CD4-positive, alpha-beta T cell treated with Interleukin-2 at 100 ng/mL for 4 hours (primary cell): Measurements from ENCODE around the gene MSI2.
"Not testable (repeated sequence)": the region's sequence is repeated elsewhere in the genome, so short reads cannot be mapped to it uniquely, and the experiment has no call there.

ENCODE experiments used
- DNase-seq: peaks from one replicate; pipeline ENCODE4 v3.0.0-alpha.2; 2020; ENCODE audit warnings: low spot score

Gene MSI2

GRCh38 chr17:57621791-57622190 lies 365.5 kb downstream of the MSI2 start:
- not testable (repeated sequence) for DNase-seq

DNA sequence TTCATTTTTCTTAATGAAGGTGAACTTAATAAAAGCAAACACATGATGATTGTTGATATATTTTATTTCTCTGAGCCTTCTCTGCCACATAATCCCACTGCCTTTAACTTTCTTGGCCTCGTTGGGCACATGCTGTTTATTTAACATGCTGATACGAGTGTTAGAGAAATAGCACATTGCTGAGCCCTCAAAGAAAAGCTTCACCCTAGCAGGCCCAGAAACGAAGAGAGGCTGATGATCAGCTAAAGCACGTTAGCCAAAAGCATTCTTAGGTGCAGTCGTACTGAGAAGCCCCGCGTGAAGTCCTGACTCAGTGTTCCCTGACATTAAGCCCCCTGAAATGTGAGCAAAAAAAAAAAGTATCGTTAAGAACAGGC lies 366.0 kb downstream of the MSI2 start:
- no peak for DNase-seq

DNA sequence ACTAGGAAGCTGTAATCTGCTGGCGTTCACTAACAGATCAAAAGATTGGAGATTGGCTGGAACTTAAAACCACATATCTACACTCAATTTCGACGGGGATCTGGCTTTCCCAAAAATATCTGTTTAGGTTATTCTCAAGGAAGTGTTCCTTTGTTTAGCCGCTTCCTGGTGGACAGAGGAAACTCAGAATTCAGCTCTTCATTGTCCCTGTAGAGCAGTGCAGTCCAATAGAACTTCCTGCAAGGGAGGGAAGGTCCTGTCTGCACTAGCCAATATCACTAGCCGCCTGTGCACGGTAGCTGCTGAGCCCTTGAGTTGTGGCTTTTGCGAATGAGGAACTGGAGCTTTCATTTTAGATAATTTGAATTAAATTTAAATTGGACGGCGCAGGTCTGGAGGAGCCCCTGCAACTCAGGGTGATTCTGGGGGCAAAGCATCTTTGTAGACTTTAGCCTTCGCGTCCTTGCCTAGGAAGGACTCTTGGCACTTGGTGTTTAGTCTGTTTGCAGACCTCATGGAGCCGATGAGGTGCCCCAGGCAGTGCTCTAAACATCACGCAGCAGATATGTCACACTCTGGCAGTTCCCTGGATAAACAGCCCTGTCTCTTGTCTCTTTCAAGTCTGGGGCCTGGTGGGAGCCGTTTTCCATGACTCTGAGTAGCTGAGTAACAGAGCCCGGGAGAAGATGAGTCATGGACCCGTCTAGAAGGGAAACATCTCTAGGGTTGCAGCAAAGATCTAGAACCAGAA lies 366.5 kb downstream of the MSI2 start:
- DNase-seq = no peak

- DNase-seq = no peak
Observed at GRCh38 chr17:57623620-57624019, 367.3 kb downstream of the MSI2 start.

DNA sequence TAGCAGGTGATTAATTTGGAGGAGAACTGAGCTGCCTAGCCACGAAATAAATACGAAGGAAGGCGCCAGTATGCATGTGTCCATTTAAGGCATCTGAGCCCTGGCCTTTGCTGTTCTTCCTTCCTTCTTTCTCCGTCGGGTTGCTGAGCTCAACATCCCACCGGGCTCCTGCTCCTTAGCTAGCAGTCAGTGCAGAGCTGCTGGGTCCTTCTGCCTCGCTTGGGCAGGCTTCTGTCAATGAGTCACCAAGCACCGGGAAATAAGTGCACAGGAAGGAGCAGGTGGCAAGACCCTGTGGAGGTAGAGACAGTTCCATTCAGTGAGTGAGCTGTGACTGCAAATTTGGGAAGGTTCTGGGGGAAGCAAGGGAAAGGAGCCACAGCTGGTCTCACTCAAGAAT lies 368.1 kb downstream of the MSI2 start:
- no peak for DNase-seq

- no peak for DNase-seq
Observed at GRCh38 chr17:57625511-57625910, 369.2 kb downstream of the MSI2 start.

- no peak for DNase-seq
Observed at GRCh38 chr17:57625957-57626356, 369.6 kb downstream of the MSI2 start.

GRCh38 chr17:57626520-57627210 lies 370.3 kb downstream of the MSI2 start:
- DNase-seq = no peak

DNA sequence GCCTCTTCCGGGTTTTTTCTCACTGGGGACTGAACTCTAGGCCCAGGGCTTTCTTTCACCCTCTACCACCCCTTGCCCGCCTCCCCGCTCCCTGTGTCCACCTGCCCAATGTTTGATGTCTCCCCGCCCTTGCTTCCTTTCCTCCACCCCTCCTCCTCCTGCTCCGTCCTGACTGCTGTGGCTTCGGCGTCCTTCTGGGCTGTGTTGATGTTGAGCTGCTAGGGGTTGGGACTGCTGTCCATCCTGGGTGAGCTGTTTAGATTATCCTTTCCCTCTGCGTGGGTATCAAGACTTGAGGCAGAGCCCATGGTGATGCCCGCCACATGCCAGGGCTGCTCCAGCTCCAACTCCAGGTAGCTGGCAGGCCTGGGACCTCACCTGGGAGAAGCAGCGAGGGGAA lies 371.3 kb downstream of the MSI2 start:
- DNase-seq = no peak

DNA sequence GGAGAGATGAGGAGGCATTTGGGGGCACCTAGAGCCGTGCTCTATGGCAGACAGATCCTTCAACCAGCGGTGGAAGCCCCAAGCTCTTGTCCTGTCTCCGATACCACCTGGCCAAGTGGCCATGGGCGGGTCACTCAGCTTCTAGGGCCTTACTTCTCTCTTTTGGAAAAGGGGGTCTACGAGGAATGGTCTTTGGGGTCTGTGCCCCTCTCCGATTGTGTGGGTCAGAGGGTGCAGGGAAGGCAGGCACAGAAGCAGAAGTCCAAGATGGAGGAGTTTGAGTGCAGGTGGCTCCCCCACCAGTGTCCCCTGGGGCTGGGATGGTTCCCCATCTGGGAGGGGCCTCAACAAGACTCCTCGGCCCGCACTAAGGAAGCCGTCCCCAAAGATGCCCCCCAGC lies 372.1 kb downstream of the MSI2 start:
- no peak for DNase-seq

- DNase-seq = no peak
Observed at GRCh38 chr17:57629470-57629869, 373.1 kb downstream of the MSI2 start.

DNA sequence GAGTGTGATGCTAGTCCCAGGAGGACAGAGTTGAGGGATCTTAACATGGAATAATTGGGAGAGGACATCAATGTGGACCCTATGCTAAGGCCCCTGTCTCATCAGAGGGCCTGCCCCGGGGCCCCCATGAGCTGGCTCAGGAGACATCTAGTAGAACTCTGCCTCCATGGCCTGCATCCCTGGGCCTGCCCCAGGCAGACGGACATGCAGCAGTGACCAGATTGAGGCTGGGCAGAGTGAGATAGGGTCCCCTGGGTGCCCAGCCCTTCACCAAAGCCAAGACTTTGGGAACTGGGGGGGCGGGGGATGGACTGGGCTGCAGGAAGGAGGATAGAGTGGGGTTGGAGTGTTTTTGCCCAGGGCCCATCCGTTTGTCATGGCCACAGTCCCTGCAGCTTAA lies 373.6 kb downstream of the MSI2 start:
- no peak for DNase-seq

DNA sequence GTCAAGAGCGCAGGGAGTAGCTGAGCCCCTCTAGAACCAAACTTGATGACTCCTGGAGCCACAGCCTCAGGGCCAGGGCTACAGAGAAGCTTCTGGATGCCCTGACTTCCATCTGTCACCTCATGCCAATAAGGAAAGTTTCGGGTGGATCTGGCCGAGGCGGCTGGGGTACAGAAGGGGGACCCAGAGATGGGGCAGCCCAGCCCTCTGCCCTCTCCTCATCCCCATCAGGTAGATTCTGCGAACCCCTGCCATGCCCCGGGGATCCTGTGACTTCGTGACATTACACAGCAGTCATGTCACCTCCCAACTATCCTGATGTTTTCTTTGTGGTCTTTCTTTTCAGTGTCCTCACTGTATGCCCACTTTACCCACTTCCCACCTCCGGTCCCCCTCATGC lies 374.4 kb downstream of the MSI2 start:
- no peak for DNase-seq

DNA sequence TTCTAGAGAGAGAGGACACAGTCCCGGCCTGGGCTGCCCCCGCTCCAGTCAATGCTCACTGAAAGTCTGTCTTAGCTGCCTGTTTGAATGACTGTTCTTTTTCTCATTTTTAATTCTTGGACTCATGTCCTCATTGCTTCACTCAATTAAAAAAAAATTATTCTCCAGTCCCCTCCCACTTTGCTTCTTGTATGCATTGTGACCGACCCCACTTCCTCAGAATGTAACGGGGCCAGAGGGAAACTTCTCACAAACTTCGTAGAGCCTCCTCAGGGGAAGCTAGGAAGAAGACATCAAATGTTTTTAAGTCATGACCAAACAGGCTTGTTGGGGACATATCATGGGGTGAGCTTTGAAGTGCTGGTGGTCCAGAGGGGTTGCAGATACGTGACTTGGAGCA lies 375.5 kb downstream of the MSI2 start:
- no peak for DNase-seq

- no peak for DNase-seq
Observed at GRCh38 chr17:57632294-57632693, 376.0 kb downstream of the MSI2 start.

- DNase-seq = no peak
Observed at GRCh38 chr17:57633236-57633635, 376.9 kb downstream of the MSI2 start.

DNA sequence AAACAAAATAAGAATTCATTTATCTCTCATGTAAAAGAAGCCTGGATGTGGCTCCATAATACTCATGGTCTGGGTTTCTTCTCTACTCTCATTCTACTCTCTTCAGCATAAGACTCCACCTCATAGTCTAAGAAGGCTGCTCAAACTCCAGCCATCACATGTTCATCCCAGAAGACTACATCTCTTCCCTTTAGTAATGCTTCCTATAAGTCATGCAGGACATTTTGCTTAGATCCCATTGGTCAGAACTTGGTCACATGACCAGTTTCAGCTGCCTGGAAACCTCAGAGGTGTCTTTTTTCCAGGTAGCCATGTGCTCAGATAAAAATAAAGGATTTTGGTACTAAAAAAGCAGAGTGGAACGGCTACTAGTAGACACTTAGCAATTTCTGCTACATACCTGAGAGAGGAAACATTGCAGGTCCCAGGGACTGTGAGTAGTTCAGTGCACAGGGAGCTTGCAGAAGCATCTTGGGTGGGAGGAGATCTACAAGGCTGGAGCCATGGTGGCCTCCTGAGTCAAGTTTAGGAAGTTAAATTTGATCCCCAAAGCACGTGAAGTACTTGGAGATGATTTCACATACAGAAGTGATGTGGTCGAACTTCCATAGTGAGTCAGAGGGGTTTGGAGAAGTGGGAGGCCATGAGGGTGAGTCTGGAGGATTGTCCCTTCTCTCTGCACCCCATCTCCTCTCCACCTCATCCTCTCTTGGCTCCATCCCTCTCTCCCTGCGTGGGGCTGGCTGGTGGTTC lies 378.6 kb downstream of the MSI2 start:
- DNase-seq = no peak

DNA sequence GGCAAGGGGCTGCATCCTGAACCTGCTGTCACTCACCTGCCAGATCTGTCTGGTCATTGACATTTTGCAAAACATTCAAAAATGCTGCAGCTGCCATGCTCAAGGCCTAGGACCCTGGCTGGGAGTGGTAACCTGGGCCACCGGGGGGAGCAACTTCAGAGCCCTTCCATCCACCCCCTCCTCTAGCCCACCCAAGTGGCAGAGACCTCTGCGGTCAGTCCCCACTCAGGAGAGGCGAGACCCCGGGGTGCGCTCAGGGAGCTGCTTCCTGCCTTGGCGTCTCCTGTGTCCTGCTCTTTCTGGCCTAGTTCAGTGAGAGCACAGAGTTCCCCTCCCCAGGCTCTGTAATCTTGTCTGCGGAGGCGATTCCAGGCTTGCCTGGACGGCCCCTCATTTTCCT lies 380.0 kb downstream of the MSI2 start:
- no peak for DNase-seq

- no peak for DNase-seq
Observed at GRCh38 chr17:57636985-57637665, 380.8 kb downstream of the MSI2 start.

GRCh38 chr17:57637666-57638010 lies 381.3 kb downstream of the MSI2 start:
- no peak for DNase-seq

DNA sequence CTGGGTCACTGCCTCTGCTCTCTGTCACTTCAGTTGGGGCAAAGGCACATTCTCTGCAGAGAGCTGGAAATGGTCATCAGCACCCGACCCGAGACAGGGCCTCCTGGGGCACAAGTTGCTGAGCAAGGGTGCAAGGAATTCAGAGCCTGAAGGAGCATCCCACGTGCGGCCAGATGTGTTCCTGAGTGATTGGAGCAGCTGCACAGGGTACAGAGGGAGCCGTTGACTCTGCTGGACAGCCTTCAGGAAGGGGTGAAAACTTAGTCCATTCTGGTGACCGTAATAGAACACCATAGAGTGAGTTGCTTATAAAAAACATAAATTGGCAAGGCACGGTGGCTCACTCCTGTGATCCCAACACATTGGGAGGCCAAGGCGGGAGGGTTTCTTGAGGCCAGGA lies 382.0 kb downstream of the MSI2 start:
- DNase-seq = no peak

DNA sequence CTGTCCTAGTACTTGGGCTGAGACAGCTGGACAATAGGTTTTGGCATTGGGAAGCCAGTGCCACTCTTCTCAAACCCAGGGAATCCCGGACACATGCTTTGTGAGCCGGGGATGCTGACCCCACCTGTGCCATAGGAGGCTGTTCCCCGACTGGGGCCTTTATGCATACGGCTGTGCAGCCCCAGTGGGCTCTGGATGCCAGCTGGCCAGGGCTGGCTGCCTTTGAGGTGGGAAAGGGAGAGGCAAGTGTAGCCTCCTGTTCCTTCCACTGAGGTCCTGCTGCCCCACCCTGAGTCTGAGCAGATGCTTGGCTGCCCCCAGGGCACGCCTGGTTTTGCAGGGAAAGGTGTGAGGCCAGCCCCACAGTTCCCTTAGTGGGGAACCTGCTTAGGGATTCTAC lies 383.1 kb downstream of the MSI2 start:
- DNase-seq = no peak

DNA sequence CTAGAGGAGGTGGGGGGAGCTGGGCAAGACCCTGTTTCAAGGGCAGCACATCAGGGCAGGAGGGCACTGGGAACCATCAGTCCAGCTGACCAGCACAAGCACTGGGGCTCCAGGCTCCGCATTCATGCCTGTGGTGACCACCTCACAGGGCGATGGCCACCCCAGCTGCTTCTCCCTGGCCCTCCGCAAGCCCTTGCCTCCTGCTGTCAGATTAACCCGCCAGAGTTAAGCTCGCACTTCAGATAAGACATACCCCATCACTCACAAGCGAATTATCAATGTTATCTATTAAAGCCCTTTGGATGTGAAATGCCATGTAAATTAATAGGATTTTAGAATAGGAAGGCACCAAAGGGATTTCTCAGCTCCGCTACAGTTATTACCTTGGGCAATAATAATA lies 383.8 kb downstream of the MSI2 start:
- DNase-seq = no peak
